ENCODE measurements around the gene CCL28. TPM values are rescaled to one million over a fixed set of nuclear protein-coding genes. Genes with fewer than 3 reads are reported as not detected.

The CCL28 gene
- total and polyA plus RNA-seq, 2 experiments from 2014 or later: 5.7 to 7.1 TPM

GRCh38 chr5:43348861-43349363 is 63.3 kb downstream of the CCL28 start:
- H4K20me1 ChIP-seq (replicated peaks; ENCODE audit: insufficient read depth): no peaks in the 10 kb centered on the region
- H3K4me3 ChIP-seq: no peak overlapping the region
- DNase-seq (ENCODE audit: low spot score): no peak
- no peak for ATAC-seq
- no peak overlapping the region for H3K4me3 Mint-ChIP-seq
- H2AFZ ChIP-seq: no peak overlapping the region
- no peak overlapping the region for H3K4me2 ChIP-seq
- H3K36me3 Mint-ChIP-seq (ENCODE audit: low read depth): no peaks in the 10 kb centered on the region
- H3K27ac ChIP-seq (ENCODE audit: low read depth): no peak overlapping the region
- H3K4me1 ChIP-seq (ENCODE audit: insufficient read depth): no peaks in the 10 kb centered on the region
- H3K27ac Mint-ChIP-seq: no peak overlapping the region
- H3K4me1 Mint-ChIP-seq: no peaks in the 10 kb centered on the region
- H3K9me2 ChIP-seq (ENCODE audit: insufficient read depth): peaks cover 3% of the 10 kb centered on the region; the same call in 1 of the 2 replicates
- H3K9me3 Mint-ChIP-seq: peaks cover 6% of the 10 kb centered on the region; the same call in 2 of the 3 replicates
- no peaks in the 10 kb centered on the region for H3K36me3 ChIP-seq (ENCODE audit: insufficient read depth)
- H3K79me2 ChIP-seq (replicated peaks; ENCODE audit: insufficient read depth): no peaks in the 10 kb centered on the region
- no peaks in the 10 kb centered on the region for H3K27me3 Mint-ChIP-seq (ENCODE audit: insufficient read depth, low read depth, poor library complexity)
- no peaks in the 10 kb centered on the region for H3K27me3 ChIP-seq (ENCODE audit: insufficient read depth)
- no peaks in the 10 kb centered on the region for H3F3A ChIP-seq (replicated peaks; ENCODE audit: low read depth)
- TF ChIP-seq EZH2phosphoT487 (IDR thresholded peaks at IDR 0.05; ENCODE audit: unreplicated experiment) (no peak), EZH2 (IDR thresholded peaks at IDR 0.05; ENCODE audit: low read depth, unreplicated experiment) (no peak), ETS1 (IDR thresholded peaks at IDR 0.05) (no peak), REST (IDR thresholded peaks at IDR 0.05; ENCODE audit: unreplicated experiment) (no peak), ZNF114 (CRISPR knock-in tag; IDR thresholded peaks at IDR 0.05) (no peak), STAT1 (IDR thresholded peaks at IDR 0.05; ENCODE audit: unreplicated experiment) (no peak), ZNF331 (CRISPR knock-in tag; IDR thresholded peaks at IDR 0.05; ENCODE audit: low read depth) (no peak), NANOG (IDR thresholded peaks at IDR 0.05; ENCODE audit: borderline replicate concordance) (no peak), ZNF462 (CRISPR knock-in tag; IDR thresholded peaks at IDR 0.05) (no peak), POLR2AphosphoS5 (IDR thresholded peaks at IDR 0.05; ENCODE audit: low read depth) (no peak), CTCF (conservative IDR thresholded peaks at IDR 0.05; ENCODE audit: low read depth in 2 of 2) (no peak), CREB1 (CRISPR knock-in tag; IDR thresholded peaks at IDR 0.05; ENCODE audit: low read depth) (no peak), JUNB (IDR thresholded peaks at IDR 0.05; ENCODE audit: unreplicated experiment) (no peak)
